HCT116 (cell line): ENCODE data around the gene ADAMTS15. TPM values are rescaled to one million over a fixed set of nuclear protein-coding genes. Genes with fewer than 3 reads are reported as not detected.

Experiments
- ATAC-seq: fragments of 200-7000 bp; cut with Tn5 transposase; 2 replicates; pipeline ENCODE4 v1.9.1; 2020; ENCODE audit warnings: mild to moderate bottlenecking, moderate library complexity
- BruUV-seq: library from RNA; stranded (reverse); fragments of 400-500 nt; replicated peaks from 2 replicates; lab custom pipeline; 2021; lab: Mats Ljungman, UMichigan
- CTCF ChIA-PET: fragments of 300-600 bp; sonication (Branson Sonifier 250); formaldehyde crosslinking; loops from one replicate; lab custom pipeline; 2021; ENCODE audit warnings: antibody characterized with exemption; lab: Charles Lee
- POLR2A ChIA-PET: fragments of 300-600, 350-600 bp; sonication (Branson Sonifier 250); formaldehyde crosslinking; loops from one replicate; lab custom pipeline; 2021; ENCODE audit warnings: antibody characterized with exemption; lab: Charles Lee
- RAD21 ChIA-PET, 2 experiments: fragments of 300-600 bp; sonication (Branson Sonifier 250); formaldehyde crosslinking; loops; one replicate each; lab custom pipeline; 2023; ENCODE audit warnings: low total read pairs in 2 of 2; ENCODE audit not compliant: uncharacterized antibody in 2 of 2, unreplicated experiment in 2 of 2, low non-redundant PET in 1 of 2; lab: Charles Lee
- DNase-seq: peaks from one replicate; pipeline ENCODE4 v3.0.0-alpha.2; 2010; ENCODE audit warnings: low read depth, low spot score
- H2AFZ ChIP-seq: fragments of 200-600 bp; shearing (Covaris generic), sonication (generic); 2 replicates; pipeline ENCODE4 v1.6.1; 2017; ENCODE audit warnings: low read depth, mixed run types, mixed read lengths, antibody characterized with exemption, low read length; ENCODE audit not compliant: poor library complexity, severe bottlenecking
- H3K27ac ChIP-seq: 2 replicates; pipeline ENCODE4 v1.5.1; 2012; ENCODE audit warnings: low read depth, low read length
- H3K27me3 ChIP-seq: fragments of 200-600 bp; sonication (generic); 2 replicates; pipeline ENCODE4 v1.6.1; 2016; ENCODE audit warnings: mixed run types, low read length, mixed read lengths; ENCODE audit not compliant: insufficient read depth
- H3K36me3 ChIP-seq, 2 experiments: fragments of 200-500 bp in 1 of 2; fragments of 200-600 bp in 1 of 2; sonication (Bioruptor generic) in 1 of 2; sonication (generic) in 1 of 2; 2 replicates each; pipeline versions ENCODE4 v1.5.1 to v1.6.1; 2014 to 2016; ENCODE audit warnings: low read length in 2 of 2, inconsistent platforms in 1 of 2, mixed read lengths in 1 of 2, mixed run types in 1 of 2; ENCODE audit not compliant: insufficient read depth in 2 of 2, control insufficient read depth in 1 of 2
- H3K4me1 ChIP-seq, 2 experiments: fragments of 200-600 bp in 1 of 2; sonication (generic) in 1 of 2; 2 replicates each; pipeline versions ENCODE4 v1.5.1 to v1.6.1; 2012 to 2017; ENCODE audit warnings: low read length in 2 of 2, inconsistent platforms in 1 of 2, mild to moderate bottlenecking in 1 of 2, mixed read lengths in 1 of 2, mixed run types in 1 of 2, moderate library complexity in 1 of 2; ENCODE audit not compliant: insufficient read depth in 2 of 2, control insufficient read depth in 1 of 2
- H3K4me2 ChIP-seq: fragments of 200-600 bp; sonication (generic); 2 replicates; pipeline ENCODE4 v1.6.1; 2017; ENCODE audit warnings: mixed run types, low read length, mixed read lengths
- H3K4me3 ChIP-seq, 2 experiments: fragments of 200-600 bp in 1 of 2; sonication (generic) in 1 of 2; replicated peaks in 1 of 2; 2 replicates each; pipeline ENCODE4 v1.5.1; 2011 to 2016; ENCODE audit warnings: low read length in 2 of 2, control low read depth in 1 of 2, low read depth in 1 of 2, mild to moderate bottlenecking in 1 of 2, mixed read lengths in 1 of 2, mixed run types in 1 of 2
- H3K79me2 ChIP-seq: fragments of 200-600 bp; sonication (generic); 2 replicates; pipeline ENCODE4 v1.6.1; 2017; ENCODE audit warnings: mild to moderate bottlenecking, mixed run types, low read length, moderate library complexity, mixed read lengths; ENCODE audit not compliant: insufficient read depth
- H3K9ac ChIP-seq: fragments of 200-600 bp; sonication (generic); 2 replicates; pipeline ENCODE4 v1.6.1; 2016; ENCODE audit warnings: low read length, mixed read lengths
- H3K9me2 ChIP-seq: fragments of 200-600 bp; sonication (generic), shearing (Covaris generic); 2 replicates; pipeline ENCODE4 v1.6.1; 2017; ENCODE audit warnings: mixed run types, mild to moderate bottlenecking, moderate library complexity; ENCODE audit not compliant: insufficient read depth
- H3K9me3 ChIP-seq, 2 experiments: fragments of 200-500 bp in 1 of 2; fragments of 200-600 bp in 1 of 2; sonication (Bioruptor generic) in 1 of 2; sonication (generic) in 1 of 2; 2 replicates each; pipeline ENCODE4 v1.6.1; 2014 to 2017; ENCODE audit warnings: low read length in 2 of 2, mixed read lengths in 2 of 2, inconsistent platforms in 1 of 2, low read depth in 1 of 2, mild to moderate bottlenecking in 1 of 2, mixed run types in 1 of 2, moderate library complexity in 1 of 2; ENCODE audit not compliant: control insufficient read depth in 1 of 2, insufficient read depth in 1 of 2
- H4K20me1 ChIP-seq: fragments of 200-600 bp; sonication (generic), shearing (Covaris generic); 2 replicates; pipeline ENCODE4 v1.6.1; 2017; ENCODE audit warnings: mixed run types, mild to moderate bottlenecking, moderate library complexity; ENCODE audit not compliant: insufficient read depth
- EGR1 ChIP-seq: IDR thresholded peaks from 2 replicates; pipeline ENCODE4 v1.6.1; 2012; ENCODE audit warnings: low read depth
- POLR2A ChIP-seq: IDR thresholded peaks from 2 replicates; pipeline ENCODE4 v1.7.0; 2011; ENCODE audit warnings: borderline replicate concordance; ENCODE audit not compliant: insufficient read depth, insufficient read length; ENCODE audit errors: extremely low read depth
- TCF7L2 ChIP-seq: IDR thresholded peaks from 2 replicates; pipeline ENCODE4 v1.7.0; 2011; ENCODE audit warnings: borderline replicate concordance, inconsistent platforms; ENCODE audit not compliant: insufficient read depth, insufficient read length; ENCODE audit errors: extremely low read depth
- ZBTB33 ChIP-seq: IDR thresholded peaks from 2 replicates; pipeline ENCODE4 v1.6.1; 2011; ENCODE audit warnings: mild to moderate bottlenecking, low read length, moderate library complexity; ENCODE audit not compliant: insufficient replicate concordance; ENCODE audit errors: extremely low read depth
- ZFX ChIP-seq: fragments of 450-650 bp; IDR thresholded peaks from 2 replicates; pipeline ENCODE4 v1.6.1; 2017
- ZNF274 ChIP-seq: fragments of 200-500 bp; sonication (Bioruptor generic); IDR thresholded peaks from 2 replicates; pipeline ENCODE4 v1.6.1; 2014; ENCODE audit warnings: mild to moderate bottlenecking, low read depth, low read length, inconsistent platforms
- intact Hi-C: fragments of 100-400 bp; cut with micrococcal nuclease; formaldehyde crosslinking; loops from 2 replicates; pipeline ENCODE4 v1.10.0; 2022
- total RNA-seq: library from RNA; stranded (reverse); gene quantifications from one replicate; pipeline ENCODE4 v1.2.1, GENCODE V29; 2021; ENCODE audit not compliant: unreplicated experiment
- TF ChIP-seq, protein P1 (sequence below), 3 experiments: fragments of 200-600 bp in 1 of 3; sonication (generic) in 1 of 3; IDR thresholded peaks in 2 of 3; conservative IDR thresholded peaks in 1 of 3; 2 replicates each; pipeline ENCODE4 v1.5.1; 2012 to 2017; ENCODE audit warnings: low read depth in 2 of 3, low read length in 2 of 3, antibody characterized with exemption in 1 of 3, borderline replicate concordance in 1 of 3, control low read depth in 1 of 3, mild to moderate bottlenecking in 1 of 3, mixed read lengths in 1 of 3, mixed run types in 1 of 3, moderate library complexity in 1 of 3; ENCODE audit not compliant: insufficient read depth in 1 of 3
- TF ChIP-seq, protein P2 (sequence below): IDR thresholded peaks from 2 replicates; pipeline ENCODE4 v1.6.1; 2012

The ADAMTS15 gene
- total RNA-seq, 1 experiment from 2014 or later: 0.44 TPM

- Histone ChIP-seq H3K4me2 (no peak overlapping the region), H3K4me3 (no peak overlapping the region), H3K79me2 (no peaks in the 10 kb centered on the region), H3K9me2 (no peaks in the 10 kb centered on the region), H3K36me3 (no peaks in the 10 kb centered on the region), H3K27me3 (peaks cover 39% of the 10 kb centered on the region), H2AFZ (no peak overlapping the region), H3K9ac (no peak overlapping the region), H3K4me1 (no peaks in the 10 kb centered on the region), H3K27ac (no peak overlapping the region), H4K20me1 (no peaks in the 10 kb centered on the region), H3K9me3 (no peaks in the 10 kb centered on the region)
- CTCF ChIA-PET: no interaction called here
- no peak for ATAC-seq
- intact Hi-C loops: no loop called here
- RAD21 ChIA-PET: no interaction called here
- TF ChIP-seq EGR1: no peak
- TF ChIP-seq TCF7L2: no peak
- TF ChIP-seq ZBTB33: no peak
- TF ChIP-seq, protein P1, sequence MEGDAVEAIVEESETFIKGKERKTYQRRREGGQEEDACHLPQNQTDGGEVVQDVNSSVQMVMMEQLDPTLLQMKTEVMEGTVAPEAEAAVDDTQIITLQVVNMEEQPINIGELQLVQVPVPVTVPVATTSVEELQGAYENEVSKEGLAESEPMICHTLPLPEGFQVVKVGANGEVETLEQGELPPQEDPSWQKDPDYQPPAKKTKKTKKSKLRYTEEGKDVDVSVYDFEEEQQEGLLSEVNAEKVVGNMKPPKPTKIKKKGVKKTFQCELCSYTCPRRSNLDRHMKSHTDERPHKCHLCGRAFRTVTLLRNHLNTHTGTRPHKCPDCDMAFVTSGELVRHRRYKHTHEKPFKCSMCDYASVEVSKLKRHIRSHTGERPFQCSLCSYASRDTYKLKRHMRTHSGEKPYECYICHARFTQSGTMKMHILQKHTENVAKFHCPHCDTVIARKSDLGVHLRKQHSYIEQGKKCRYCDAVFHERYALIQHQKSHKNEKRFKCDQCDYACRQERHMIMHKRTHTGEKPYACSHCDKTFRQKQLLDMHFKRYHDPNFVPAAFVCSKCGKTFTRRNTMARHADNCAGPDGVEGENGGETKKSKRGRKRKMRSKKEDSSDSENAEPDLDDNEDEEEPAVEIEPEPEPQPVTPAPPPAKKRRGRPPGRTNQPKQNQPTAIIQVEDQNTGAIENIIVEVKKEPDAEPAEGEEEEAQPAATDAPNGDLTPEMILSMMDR (IDR thresholded peaks at IDR 0.05 in 2 of 3, conservative IDR thresholded peaks at IDR 0.05 in 1 of 3; ENCODE audit: borderline replicate concordance in 1 of 3, insufficient read depth in 1 of 3, low read depth in 2 of 3, low read length in 2 of 3): no peak
- TF ChIP-seq, protein P2, sequence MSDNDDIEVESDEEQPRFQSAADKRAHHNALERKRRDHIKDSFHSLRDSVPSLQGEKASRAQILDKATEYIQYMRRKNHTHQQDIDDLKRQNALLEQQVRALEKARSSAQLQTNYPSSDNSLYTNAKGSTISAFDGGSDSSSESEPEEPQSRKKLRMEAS: no peak
- TF ChIP-seq POLR2A: no peak
- no peak for TF ChIP-seq ZNF274
- no peak for TF ChIP-seq ZFX
- no TSS peak for BruUV-seq
- no peak for DNase-seq
- POLR2A ChIA-PET: no interaction called here
These were observed 26.7 kb upstream of the ADAMTS15 start for GRCh38 chr11:130421697-130422096.
